ENCODE results near the gene LEFTY1.

Gene LEFTY1

DNA sequence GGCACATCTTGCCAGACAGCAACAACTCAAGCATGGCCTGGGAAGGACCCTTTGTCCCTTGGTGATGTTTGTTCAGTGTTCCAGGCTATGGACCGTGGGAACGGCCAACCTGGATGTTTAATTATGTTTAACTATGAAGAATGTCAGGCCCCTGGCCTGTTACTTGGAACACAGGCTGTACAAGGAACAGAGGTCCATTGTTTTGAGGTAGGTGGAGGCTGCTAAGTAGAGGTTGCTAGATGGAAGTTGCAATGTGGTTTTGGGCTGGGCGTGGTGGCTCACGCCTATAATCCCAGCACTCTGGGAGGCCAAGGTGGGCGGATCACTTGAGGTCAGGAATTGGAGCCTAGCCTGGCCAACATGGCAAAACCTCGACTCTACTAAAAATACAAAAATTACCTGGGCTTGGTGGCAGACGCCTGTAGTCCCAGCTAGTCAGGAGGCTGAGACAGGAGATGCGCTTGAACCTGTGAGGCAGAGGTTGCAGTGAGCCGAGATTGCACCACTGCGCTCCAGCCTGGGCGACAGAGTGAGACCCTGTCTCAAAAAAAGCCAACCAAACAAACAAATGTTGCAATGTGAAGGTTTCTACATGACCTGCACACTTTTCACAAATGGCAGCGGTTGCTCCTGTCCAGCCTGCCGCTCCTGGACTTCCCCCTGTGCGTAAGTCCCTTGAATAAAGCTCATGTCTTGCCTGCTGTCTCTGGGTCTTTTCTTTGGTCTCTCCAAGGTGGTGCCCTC, 2.5 kb upstream of the LEFTY1 start:
- no peak for DNase-seq (ENCODE audit: low read depth in 1 of 2, low spot score in 1 of 2)
- Histone ChIP-seq H3K27ac (replicated peaks) (no peak overlapping the region), H3K4me3 (replicated peaks; ENCODE audit: insufficient read depth, low read length) (no peak overlapping the region), H3K27me3 (ENCODE audit: insufficient read depth, poor library complexity, severe bottlenecking) (no peaks in the 10 kb centered on the region)
- TF ChIP-seq GABPA (IDR thresholded peaks at IDR 0.05; ENCODE audit: low read depth), result no peak

DNA sequence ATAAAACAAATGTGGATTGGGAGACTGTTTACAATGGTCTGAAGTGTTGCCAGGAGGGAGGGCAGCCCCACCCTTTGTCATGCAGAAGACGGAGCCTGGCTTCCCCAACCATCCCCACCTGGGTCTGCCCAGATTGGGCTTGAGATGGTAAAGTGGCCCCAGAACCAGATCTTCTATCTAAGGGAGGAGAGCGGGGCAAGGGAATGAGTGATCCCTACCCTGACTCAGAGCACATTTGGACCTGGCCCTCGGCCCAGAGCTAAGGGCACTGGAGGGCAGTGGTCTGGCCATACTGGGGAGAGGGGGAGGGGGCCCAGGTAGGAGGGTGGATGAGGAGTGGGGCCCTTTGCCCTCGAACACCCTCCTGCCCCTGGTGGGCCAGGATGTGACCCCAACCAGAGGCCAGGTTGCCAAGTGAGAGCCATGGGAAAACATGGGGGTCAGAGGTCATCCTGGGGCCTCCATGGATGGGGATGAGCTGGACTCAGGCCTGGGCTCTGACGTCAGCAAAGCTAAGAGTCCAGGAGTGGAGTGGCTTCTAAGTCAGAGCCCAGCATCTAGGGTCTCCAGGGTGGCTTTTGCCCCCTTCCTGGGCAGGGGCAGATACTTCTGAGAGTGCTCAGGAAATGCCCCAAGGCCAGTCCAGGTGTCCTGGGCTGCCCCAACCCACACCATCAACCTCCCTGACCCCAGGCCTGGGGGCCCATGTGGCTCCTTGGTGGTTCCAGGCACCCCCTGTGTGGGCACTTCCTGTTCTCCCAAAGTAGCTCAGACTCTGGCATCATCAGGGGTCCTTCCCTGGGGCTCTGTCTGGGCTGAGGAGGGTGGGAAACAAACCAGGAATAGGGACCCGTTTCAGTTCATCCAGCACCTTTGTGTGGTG, 1.6 kb upstream of the LEFTY1 start:
- no peak for TF ChIP-seq POLR2AphosphoS5 (IDR thresholded peaks at IDR 0.05; ENCODE audit: low read depth)
- TF ChIP-seq CTCF (IDR thresholded peaks at IDR 0.05; ENCODE audit: insufficient read depth, low read length), result no peak
- TF ChIP-seq REST (IDR thresholded peaks at IDR 0.05; ENCODE audit: insufficient replicate concordance, low read depth), result no peak
- TF ChIP-seq SPI1 (IDR thresholded peaks at IDR 0.05; ENCODE audit: borderline replicate concordance, low read depth), result no peak
- no peak for TF ChIP-seq GABPA (IDR thresholded peaks at IDR 0.05; ENCODE audit: low read depth)
- Histone ChIP-seq H3K27ac (replicated peaks) (no peak overlapping the region), H3K27me3 (ENCODE audit: insufficient read depth, poor library complexity, severe bottlenecking) (no peaks in the 10 kb centered on the region), H3K4me3 (replicated peaks; ENCODE audit: insufficient read depth, low read length) (no peak overlapping the region)
- no peak for DNase-seq (ENCODE audit: low read depth in 1 of 2, low spot score in 1 of 2)

- no peak for DNase-seq (ENCODE audit: low read depth in 1 of 2, low spot score in 1 of 2)
- TF ChIP-seq SPI1 (IDR thresholded peaks at IDR 0.05; ENCODE audit: borderline replicate concordance, low read depth) (no peak), GABPA (IDR thresholded peaks at IDR 0.05; ENCODE audit: low read depth) (no peak), CTCF (IDR thresholded peaks at IDR 0.05; ENCODE audit: insufficient read depth, low read length) (no peak), REST (IDR thresholded peaks at IDR 0.05; ENCODE audit: insufficient replicate concordance, low read depth) (no peak), POLR2AphosphoS5 (IDR thresholded peaks at IDR 0.05; ENCODE audit: low read depth) (no peak)
- H3K4me3 ChIP-seq (replicated peaks; ENCODE audit: insufficient read depth, low read length), result no peak overlapping the region
- no peak overlapping the region for H3K27ac ChIP-seq (replicated peaks)
- no peaks in the 10 kb centered on the region for H3K27me3 ChIP-seq (ENCODE audit: insufficient read depth, poor library complexity, severe bottlenecking)
Measured at GRCh38 chr1:225889743-225890142, 797 bp upstream of the LEFTY1 start.

GRCh38 chr1:225888289-225888897, 553 bp downstream of the LEFTY1 start:
- DNase-seq (ENCODE audit: low read depth in 1 of 2, low spot score in 1 of 2), result no peak
- TF ChIP-seq GABPA (IDR thresholded peaks at IDR 0.05; ENCODE audit: low read depth), result no peak
- no peak for TF ChIP-seq REST (IDR thresholded peaks at IDR 0.05; ENCODE audit: insufficient replicate concordance, low read depth)
- no peak for TF ChIP-seq SPI1 (IDR thresholded peaks at IDR 0.05; ENCODE audit: borderline replicate concordance, low read depth)
- TF ChIP-seq CTCF (IDR thresholded peaks at IDR 0.05; ENCODE audit: insufficient read depth, low read length), result no peak
- TF ChIP-seq POLR2AphosphoS5 (IDR thresholded peaks at IDR 0.05; ENCODE audit: low read depth), result no peak
- no peaks in the 10 kb centered on the region for H3K27me3 ChIP-seq (ENCODE audit: insufficient read depth, poor library complexity, severe bottlenecking)
- no peak overlapping the region for H3K27ac ChIP-seq (replicated peaks)
- H3K4me3 ChIP-seq (replicated peaks; ENCODE audit: insufficient read depth, low read length), result no peak overlapping the region
